HEK293T (cell line): ENCODE results near the gene OVCA2.

Experiments
- ARNT ChIP-seq: fragments of 450-650 bp; IDR thresholded peaks from 2 replicates; pipeline ENCODE4 v1.6.1; 2017; ENCODE audit warnings: mild to moderate bottlenecking
- BHLHE40 ChIP-seq: fragments of 450-650 bp; IDR thresholded peaks from 2 replicates; pipeline ENCODE4 v1.6.1; 2016; ENCODE audit warnings: mild to moderate bottlenecking, moderate library complexity, borderline replicate concordance
- CTBP1 ChIP-seq: fragments of 450-650 bp; IDR thresholded peaks from 2 replicates; pipeline ENCODE4 v1.6.1; 2016; ENCODE audit warnings: borderline replicate concordance
- ELF4 ChIP-seq: fragments of 450-650 bp; IDR thresholded peaks from 2 replicates; pipeline ENCODE4 v1.6.1; 2017; ENCODE audit warnings: antibody characterized with exemption
- FOXA1 ChIP-seq: fragments of 450-650 bp; IDR thresholded peaks from 2 replicates; pipeline ENCODE4 v1.6.1; 2016; ENCODE audit warnings: mild to moderate bottlenecking
- FOXK2 ChIP-seq: fragments of 450-650 bp; IDR thresholded peaks from 2 replicates; pipeline ENCODE4 v1.6.1; 2016; ENCODE audit warnings: mild to moderate bottlenecking
- FOXM1 ChIP-seq: fragments of 450-650 bp; IDR thresholded peaks from 2 replicates; pipeline ENCODE4 v1.6.1; 2017; ENCODE audit warnings: mild to moderate bottlenecking, borderline replicate concordance
- HDGF ChIP-seq: fragments of 450-650 bp; IDR thresholded peaks from 2 replicates; pipeline ENCODE4 v1.6.1; 2017; ENCODE audit warnings: antibody characterized with exemption, borderline replicate concordance
- L3MBTL2 ChIP-seq: fragments of 450-650 bp; conservative IDR thresholded peaks from 2 replicates; pipeline ENCODE4 v1.6.1; 2016; ENCODE audit warnings: mild to moderate bottlenecking
- NFRKB ChIP-seq: fragments of 450-650 bp; IDR thresholded peaks from 2 replicates; pipeline ENCODE4 v1.6.1; 2016; ENCODE audit warnings: mild to moderate bottlenecking, moderate library complexity
- SP1 ChIP-seq: fragments of 450-650 bp; IDR thresholded peaks from 2 replicates; pipeline ENCODE4 v1.6.1; 2017
- SUZ12 ChIP-seq: fragments of 450-650 bp; IDR thresholded peaks from 2 replicates; pipeline ENCODE4 v1.6.1; 2016; ENCODE audit warnings: mild to moderate bottlenecking
- TARDBP ChIP-seq: fragments of 450-650 bp; IDR thresholded peaks from 2 replicates; pipeline ENCODE4 v1.6.1; 2016
- ZNF384 ChIP-seq: fragments of 450-650 bp; IDR thresholded peaks from 2 replicates; pipeline ENCODE4 v1.6.1; 2016

- TF ChIP-seq ZNF384 (no peak), BHLHE40 (no peak), HDGF (no peak), SUZ12 (no peak), FOXA1 (no peak), L3MBTL2 (no peak), ARNT (no peak), FOXM1 (no peak), SP1 (no peak), FOXK2 (no peak), ELF4 (no peak), TARDBP (no peak), CTBP1 (no peak), NFRKB (no peak)
These were observed 33.1 kb downstream of the OVCA2 start for GRCh38 chr17:2074919-2075318.
